GM21717 (cell line): ENCODE results near the gene IMMP2L.
"Not testable (repeated sequence)": the region's sequence is repeated elsewhere in the genome, so short reads cannot be mapped to it uniquely, and the experiment has no call there.

ENCODE experiments used
- ATAC-seq: cut with Tn5 transposase; IDR thresholded peaks from one replicate; pipeline ENCODE4 v1.9.1; 2021; ENCODE audit warnings: mild to moderate bottlenecking, moderate library complexity; ENCODE audit not compliant: unreplicated experiment

Gene IMMP2L

DNA sequence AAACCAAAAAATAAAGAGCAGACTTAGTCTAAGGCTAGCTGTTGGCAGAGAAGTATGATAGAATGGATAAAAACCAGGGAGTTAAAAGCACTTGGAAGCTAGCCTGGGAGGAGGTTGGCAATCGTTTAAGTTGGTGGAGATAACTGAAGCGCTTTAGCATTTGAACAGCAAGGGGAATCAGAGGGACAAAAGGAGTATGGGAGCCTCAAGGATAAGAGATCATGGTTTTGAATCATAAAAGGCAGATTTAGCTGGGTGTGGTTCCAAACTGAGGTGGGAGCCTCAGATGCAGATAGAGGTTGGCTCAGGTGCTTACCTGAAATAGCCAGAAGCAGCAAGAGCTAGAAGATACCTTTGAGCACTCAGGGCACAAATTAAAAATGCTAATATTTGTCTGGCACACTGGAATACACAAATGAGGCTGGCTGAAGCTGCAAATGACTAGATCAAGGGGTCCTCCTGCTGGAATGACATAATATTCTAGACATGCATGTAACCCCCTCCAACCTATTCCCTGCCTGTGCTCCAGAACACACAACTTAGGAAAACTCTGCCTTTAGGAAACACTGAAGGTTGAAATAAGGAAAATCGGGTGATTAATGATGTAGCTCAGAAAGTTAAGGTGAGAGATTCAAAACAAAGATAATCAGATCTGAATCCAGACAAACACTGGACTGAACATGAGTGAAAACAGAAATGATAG is 843.6 kb downstream of the IMMP2L start:
- no peak for ATAC-seq

GRCh38 chr7:110704225-110704624 is 858.1 kb downstream of the IMMP2L start:
- no peak for ATAC-seq

GRCh38 chr7:110698576-110698975 is 863.7 kb downstream of the IMMP2L start:
- no peak for ATAC-seq

GRCh38 chr7:110693344-110693743 is 868.9 kb downstream of the IMMP2L start:
- ATAC-seq = no peak

GRCh38 chr7:110688908-110689307 is 873.4 kb downstream of the IMMP2L start:
- ATAC-seq = no peak

GRCh38 chr7:110685899-110686298 is 876.4 kb downstream of the IMMP2L start:
- no peak for ATAC-seq

GRCh38 chr7:110681941-110682340 is 880.4 kb downstream of the IMMP2L start:
- ATAC-seq = no peak

DNA sequence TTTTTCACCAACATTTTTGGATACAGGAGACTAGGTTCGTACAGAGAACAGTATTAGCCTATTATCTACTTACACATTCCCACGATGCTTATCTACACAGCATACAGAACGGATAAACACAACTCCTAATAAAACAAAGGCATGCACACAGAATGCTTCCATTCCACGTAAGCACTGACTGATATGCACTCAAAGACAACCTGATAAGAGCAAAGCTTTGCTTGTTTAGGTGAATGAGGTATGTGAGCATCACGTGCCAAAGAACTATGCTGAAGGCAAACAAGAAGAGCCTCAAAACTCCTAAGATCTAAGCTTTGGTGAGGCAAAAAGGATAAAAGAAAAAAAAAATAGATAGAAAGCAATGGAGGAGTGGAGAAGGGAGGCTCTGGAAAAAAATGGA is 884.9 kb downstream of the IMMP2L start:
- ATAC-seq = no peak

DNA sequence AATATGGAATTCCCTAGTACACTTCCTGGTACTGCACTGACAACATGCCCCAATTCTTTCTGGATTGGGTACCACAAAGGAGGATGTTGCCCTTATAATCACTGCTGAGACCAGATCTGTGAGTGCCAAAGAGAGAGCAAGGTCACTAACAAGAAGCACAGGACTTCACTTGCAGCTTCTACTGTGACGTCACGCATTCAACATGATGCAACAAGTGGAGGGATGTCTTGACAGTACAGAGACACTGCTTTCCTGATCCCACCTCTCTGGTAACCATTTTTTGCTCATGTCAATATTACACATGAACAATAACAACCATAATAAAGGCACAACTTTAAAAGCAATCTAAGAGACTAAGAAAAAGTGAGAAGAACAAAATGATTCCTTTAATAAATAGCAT is 885.5 kb downstream of the IMMP2L start:
- ATAC-seq = no peak

DNA sequence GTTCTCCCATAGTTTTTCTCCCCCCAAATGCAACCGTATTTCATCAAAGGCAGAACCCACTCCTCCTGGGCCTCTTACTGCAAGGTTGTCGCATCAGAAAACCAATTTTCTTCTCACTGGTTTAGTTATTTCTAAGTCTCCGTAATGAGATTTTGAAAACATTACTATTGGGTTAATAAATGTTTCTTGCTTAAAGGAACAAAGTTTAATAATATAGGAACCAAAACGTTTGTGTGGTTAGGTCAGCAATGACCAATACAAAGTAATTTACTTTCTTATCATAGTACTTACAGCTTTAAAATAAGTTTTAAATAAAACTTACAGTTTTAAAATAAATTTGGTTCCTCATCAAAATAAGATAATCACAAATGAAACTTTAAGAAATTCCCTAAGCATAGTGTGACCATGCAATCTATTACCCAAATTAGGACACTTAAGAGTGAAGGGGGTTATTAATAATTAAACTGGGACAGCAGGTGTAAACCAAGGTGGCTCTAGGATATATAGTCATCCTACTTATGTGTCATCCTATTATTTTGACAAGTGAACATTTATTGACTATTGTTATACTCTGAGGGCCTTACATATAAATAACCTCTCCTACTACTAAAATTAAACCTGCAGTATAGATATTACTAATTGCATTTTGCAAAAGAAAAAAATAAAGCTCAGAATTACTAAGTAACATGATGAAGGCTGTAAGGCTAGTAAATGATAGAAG is 886.7 kb downstream of the IMMP2L start:
- ATAC-seq = no peak

- ATAC-seq = no peak
These were observed 889.1 kb downstream of the IMMP2L start for GRCh38 chr7:110673148-110673547.

DNA sequence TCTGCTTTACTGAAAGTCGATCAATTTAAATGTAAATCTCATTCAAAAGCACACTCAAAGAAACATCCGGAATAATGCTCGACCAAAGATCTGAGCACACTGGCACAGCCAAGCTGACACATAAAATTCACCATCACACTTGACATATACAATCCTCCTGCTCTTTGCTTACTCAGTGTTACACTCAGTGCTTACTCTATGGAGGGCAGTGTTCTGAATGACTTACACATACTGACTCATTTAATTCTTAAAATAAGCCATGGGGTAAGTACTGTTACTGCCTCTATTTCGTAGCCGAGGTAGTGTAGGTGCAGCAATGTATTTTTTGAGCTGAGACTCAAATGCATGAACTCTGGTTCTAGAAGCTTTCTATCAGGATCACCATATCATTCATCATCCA is 892.9 kb downstream of the IMMP2L start:
- no peak for ATAC-seq

- no peak for ATAC-seq
These were observed 897.5 kb downstream of the IMMP2L start for GRCh38 chr7:110664803-110665202.

DNA sequence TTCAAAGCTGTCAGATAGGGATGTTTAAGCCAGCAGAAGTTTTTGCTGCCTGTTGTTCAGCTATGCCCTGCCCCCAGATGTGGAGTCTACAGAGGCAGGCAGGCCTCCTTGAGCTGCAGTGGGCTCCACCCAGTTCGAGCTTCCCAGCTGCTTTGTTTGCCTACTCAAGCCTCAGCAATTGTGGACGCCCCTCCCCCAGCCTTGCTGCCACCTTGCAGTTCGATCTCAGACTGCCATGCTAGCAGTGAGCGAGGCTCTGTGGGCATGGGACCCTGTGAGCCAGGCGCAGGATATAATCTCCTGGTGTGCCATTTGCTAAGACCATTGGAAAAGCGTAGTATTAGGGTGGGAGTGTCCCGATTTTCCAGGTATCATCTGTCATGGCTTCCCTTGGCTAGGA is 901.7 kb downstream of the IMMP2L start:
- ATAC-seq = not testable (repeated sequence)

GRCh38 chr7:110650328-110650727 is 912.0 kb downstream of the IMMP2L start:
- ATAC-seq = no peak

DNA sequence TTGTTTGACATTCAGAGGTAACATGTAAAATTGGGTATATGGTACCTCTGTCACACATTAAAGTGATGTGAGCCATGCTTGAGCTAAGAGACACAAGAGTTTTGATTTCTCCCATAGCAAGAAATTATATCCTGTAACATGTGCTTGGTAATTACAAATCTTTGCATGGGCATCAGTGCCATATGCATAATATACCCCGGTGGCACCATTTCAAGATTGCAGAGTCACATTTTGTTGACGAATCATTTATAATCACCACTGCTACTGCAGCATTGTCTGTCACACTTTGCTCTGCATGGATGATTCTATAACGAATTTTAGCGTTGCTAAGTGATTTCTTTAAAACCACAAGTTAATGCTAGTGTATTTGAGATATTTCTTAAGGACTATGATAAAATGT is 915.0 kb downstream of the IMMP2L start:
- ATAC-seq = no peak

- no peak for ATAC-seq
These were observed 915.5 kb downstream of the IMMP2L start for GRCh38 chr7:110646804-110647203.

DNA sequence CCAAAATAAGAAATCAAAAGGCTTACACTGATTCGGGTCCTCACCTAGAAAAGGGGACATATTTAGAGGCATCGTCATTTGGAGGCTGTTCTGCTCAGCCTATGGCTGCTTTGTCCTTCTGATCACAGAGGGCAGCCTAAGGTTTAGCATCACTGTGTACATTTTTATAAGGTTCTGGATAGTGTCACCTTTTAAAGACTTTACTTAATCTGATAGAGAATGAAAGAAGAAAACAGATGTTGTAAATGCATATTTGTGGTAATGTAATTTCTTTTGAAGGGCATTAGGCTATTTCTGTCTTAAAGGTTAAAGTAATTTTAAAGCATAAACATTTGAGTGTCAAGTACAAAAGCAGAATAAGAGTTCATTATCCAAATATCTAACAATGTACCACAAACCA is 916.7 kb downstream of the IMMP2L start:
- no peak for ATAC-seq

GRCh38 chr7:110645060-110645459 is 917.2 kb downstream of the IMMP2L start:
- ATAC-seq = no peak

DNA sequence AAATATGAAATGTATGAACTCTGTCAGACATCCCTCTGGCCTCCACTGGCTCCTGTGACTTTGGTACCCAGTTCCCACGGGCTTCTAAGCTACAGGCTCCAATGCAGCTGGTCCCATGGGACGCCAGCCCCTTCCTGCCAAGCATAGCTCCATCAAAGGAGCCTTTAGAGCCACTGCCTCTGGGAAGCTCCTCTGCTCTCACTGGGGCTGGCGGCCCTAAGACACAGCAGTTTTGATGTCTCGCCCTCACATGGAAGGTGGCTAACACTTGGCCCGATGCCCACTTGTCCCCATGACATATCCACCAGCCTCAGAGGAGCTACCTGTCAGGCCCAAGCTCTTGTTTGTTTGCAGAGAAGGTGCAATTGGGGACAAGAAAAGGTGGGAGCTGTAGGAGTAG is 925.0 kb downstream of the IMMP2L start:
- no peak for ATAC-seq

DNA sequence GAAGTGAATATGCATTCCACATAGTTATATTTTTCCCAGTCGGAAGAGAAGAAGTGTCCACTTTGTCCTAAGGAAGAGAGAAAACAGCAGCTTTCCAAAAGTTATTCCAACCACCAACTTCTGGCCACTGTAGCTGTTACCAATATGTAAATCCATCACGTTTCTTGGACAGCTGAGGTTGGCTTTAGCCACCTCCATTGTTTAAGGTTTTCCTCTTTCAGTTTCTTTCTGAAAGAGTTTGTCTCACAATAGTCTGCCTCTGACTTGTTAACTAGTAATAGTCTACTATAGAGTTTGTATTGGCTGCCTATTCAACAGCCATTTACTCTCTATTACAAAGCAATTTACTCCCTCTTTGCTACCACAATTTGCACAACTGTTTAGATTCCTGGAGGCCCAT is 929.0 kb downstream of the IMMP2L start:
- no peak for ATAC-seq

DNA sequence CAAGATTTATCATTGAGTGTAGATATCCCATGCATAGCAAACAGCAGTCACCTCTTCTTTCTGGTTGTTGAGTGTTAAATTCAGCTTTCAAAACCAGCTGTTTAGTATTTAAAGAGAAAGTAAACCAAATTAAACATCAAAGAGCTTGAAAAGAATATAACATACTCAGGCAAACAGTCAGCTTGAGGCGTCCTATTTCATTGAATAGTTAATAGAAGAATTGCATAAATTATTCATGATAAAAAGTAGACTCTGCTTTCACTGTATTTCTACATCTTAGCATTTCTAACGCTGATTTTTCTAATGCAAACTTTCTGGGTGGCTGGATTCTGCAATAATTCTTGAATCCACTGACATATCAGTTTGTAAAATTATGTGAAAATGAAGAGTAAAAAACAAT is 935.9 kb downstream of the IMMP2L start:
- ATAC-seq = no peak

DNA sequence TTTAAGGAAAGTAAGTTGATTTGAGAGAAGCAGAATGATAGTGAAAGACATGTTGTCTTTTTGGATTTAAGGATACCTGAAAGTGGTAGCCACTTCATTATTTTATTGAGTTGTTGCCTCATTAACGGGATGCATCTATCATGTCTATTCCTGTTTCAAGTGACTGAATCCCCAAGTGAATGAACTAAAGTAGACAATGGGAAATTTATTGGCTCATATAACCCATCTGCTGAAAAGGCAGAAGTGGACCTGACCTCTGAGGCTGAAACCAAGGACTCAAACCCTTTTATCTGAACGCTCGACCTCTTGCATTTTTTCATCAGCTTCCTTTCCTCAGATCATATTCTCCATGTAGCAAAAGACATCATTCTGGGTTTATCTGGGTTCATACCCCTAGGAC is 937.0 kb downstream of the IMMP2L start:
- no peak for ATAC-seq
